NCI-H2196 (cell line): ENCODE results near the gene RPS24.

ENCODE experiments used
- DNase-seq: peaks from one replicate; lab custom pipeline; 2025; ENCODE audit not compliant: unreplicated experiment; lab: John Stamatoyannopoulos, UW

Gene RPS24

GRCh38 chr10:78081292-78081691, 47.6 kb downstream of the RPS24 start:
- DNase-seq = no peak

- no peak for DNase-seq
These were observed 49.0 kb downstream of the RPS24 start for GRCh38 chr10:78082636-78083035.
